GM19351 (cell line): ENCODE measurements around the gene CYP27B1.

Source experiments
- ATAC-seq: cut with Tn5 transposase; IDR thresholded peaks from one replicate; pipeline ENCODE4 v1.9.1; 2021; ENCODE audit warnings: mild to moderate bottlenecking, moderate library complexity; ENCODE audit not compliant: unreplicated experiment

CYP27B1 gene, protein sequence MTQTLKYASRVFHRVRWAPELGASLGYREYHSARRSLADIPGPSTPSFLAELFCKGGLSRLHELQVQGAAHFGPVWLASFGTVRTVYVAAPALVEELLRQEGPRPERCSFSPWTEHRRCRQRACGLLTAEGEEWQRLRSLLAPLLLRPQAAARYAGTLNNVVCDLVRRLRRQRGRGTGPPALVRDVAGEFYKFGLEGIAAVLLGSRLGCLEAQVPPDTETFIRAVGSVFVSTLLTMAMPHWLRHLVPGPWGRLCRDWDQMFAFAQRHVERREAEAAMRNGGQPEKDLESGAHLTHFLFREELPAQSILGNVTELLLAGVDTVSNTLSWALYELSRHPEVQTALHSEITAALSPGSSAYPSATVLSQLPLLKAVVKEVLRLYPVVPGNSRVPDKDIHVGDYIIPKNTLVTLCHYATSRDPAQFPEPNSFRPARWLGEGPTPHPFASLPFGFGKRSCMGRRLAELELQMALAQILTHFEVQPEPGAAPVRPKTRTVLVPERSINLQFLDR

GRCh38 chr12:57766464-57767304 lies at the start of gene CYP27B1:
Gene CYP27B1 (minus strand): TSS chr12:57767078. CDS start chr12:57767041, 37 bp downstream.
- no peak for ATAC-seq

DNA sequence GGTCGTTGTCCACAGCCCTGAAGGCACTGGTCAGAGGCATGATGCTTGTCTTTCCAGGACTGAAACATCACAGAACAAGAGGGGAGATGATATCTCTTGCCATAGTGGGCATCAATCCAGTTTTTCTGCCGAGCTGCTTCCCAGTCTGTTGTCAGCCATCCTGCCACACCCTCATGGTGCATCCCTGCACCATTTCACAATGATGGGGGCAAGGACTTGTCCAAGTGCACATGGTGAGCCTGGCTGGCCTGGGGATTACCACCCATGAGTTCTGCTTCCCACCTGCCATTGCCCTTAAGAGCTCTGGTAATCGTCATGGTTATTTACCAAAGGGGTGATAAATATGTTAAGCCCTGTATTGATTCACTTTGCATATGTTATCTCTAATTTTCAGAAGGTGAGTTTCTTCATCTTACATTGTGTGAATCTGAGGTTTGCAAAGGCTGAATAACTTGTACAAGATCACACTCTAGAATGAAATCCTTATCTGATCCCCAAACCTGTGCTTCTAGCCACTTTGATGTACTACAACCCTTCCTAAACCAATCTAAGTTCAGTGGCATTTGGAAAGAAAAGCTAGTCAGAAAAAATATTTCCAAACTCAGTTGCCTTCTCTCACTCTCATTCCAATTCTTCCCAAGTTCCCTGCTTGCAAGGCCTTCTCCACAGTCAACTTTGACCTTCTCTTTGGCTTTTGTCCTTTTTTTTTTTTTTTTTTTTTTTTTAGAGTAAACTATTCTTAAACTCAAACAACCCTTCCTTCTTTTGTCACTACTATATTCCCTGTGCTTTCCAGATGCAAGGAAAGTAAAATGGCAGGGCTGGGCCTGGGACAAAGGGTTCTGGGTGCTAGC lies 49.4 kb upstream of the CYP27B1 start:
- no peak for ATAC-seq

- no peak for ATAC-seq
These were observed 48.5 kb upstream of the CYP27B1 start for GRCh38 chr12:57815177-57816000.

GRCh38 chr12:57813971-57814772 lies 47.3 kb upstream of the CYP27B1 start:
- no peak for ATAC-seq

DNA sequence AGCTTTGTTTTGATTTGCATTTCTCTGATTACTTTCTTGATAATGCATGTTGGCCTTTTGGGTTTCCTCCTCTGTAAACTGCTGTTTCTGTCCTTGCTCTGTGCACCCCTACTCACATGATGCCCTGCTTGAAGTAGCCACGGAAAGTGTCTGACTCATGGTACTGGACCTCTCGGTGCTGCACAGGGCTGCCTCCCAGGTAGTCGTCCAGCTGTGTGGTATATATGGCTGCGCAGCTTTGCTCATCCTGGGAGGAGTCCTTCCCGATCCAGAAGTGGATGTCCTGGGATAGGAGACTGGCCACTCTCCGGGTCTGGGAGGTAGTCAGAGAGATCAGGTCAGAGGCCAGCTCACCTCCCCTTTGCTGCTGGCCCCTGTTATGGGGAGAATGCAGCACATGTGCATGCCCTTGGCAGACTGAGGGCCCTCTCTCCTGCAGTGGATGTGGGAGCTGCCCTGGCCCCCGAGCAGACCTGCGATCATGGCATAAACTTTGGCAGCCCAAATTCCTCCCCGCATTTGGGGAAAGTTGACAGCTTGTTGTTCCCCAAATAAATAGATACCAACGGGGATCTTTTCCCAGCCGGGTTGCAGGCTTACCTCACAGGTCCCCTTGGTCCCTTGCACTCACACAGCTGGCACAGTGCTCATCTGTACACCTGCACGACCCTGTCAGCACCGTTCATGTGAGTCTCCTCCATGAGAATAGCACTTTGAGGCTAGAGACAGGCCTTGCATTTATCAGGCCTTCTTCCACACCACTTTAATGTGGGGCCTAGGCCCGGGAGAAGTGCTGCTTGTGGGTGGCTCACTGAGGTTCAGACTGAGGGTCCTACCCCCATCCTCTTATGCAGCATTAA lies 46.5 kb upstream of the CYP27B1 start:
- ATAC-seq: no peak

DNA sequence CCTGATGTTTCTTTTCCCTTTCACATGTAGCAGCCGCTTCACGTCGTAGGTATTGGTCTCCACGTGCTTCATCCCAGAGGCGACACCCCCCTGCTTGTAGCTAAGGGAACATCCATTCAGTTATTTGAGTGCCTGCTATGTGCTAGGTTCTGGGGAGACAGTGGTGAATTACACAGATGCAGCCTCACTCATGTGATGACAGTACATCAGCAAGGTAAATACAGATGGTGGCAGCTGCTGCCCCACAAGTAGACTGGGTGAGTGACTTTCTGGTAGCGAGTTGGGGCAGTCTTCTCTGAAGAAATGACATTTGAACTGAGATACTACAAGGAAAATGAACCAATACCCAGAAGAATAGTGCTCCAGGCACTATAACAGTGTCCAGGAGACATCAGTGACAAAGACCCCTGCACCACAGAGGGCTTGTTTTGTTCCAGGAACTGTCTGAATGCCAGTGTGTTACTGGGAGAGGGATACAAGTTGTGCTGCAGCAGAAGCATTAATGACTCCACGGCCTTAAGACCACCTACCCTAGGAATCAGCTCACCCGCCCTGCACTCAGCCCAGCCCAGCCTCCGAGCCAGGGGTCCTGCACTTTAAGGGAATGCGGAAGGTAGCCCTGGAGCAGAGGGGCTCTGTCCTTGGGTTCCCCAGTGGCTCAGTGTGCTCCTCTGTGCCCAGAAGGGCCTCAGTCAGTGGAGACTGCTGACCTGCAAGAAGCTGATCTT lies 44.3 kb upstream of the CYP27B1 start:
- ATAC-seq: no peak

DNA sequence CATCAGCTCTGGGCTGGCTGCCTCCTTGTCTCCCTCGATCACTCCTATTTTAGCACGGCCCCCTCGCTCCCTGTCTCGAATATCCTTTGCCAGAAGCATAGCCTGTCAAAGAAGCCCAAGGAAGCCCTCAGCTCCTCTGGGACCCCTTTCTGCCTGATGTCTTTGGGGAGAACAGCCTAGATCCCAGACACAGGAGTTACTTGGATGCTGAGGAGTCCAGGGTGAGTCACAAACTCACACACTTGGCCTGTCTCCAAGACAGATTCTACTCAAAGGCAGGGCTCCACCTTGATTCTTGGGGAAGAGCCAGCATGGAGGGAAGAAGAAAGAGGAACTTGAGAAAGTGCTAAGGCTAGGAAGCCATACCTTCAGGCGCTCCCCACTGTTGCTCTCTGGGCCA lies 43.6 kb upstream of the CYP27B1 start:
- no peak for ATAC-seq

DNA sequence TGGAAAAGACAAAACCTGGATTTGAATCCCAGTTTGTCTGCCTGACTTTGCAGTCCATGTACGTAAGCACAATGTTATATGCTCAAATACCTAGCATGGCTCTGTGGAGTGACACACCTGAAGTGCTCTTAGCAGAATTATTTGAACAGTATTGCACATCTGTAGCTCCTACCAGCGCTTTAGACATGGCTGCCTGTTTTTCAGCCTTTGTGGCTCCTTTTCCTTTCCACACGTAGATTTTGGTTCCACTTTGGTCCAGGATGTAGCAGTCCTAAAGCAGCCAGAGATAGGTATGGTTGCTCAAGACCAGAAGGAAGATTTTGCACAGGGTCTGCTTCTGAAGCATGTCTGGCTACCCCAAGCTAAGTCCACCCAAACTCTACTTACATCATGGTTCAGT lies 42.5 kb upstream of the CYP27B1 start:
- no peak for ATAC-seq

GRCh38 chr12:57808351-57808750 lies 41.5 kb upstream of the CYP27B1 start:
- ATAC-seq: no peak

- no peak for ATAC-seq
These were observed 40.4 kb upstream of the CYP27B1 start for GRCh38 chr12:57807285-57807684.

GRCh38 chr12:57806677-57807076 lies 39.8 kb upstream of the CYP27B1 start:
- ATAC-seq: no peak

DNA sequence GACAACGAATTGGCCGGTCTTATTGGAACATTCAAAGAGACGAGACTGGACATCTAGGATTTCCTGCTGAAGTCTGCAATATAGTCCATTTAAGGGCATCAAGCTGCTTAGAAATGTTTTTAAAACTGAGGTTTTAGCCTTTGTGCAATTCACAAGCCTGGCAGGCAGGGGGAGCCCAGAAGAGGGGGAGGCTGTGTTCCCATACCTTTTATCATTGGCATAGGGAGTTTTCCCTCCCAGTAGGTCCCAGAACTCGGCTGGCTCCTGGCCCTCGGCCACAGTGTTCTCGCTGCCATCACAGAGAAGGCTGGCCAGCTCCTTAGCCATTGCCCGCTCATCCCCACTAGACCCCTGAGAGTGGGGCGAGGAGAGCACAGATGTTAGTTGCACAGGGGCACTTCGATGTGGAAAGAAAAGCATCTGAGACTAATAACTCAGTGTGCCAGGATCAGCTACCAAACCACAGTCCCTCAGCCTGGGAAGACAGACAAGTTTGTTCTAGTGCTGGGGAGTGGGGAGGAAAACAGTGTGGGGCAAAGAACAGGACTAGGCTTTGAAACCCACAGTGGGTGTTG lies 36.5 kb upstream of the CYP27B1 start:
- ATAC-seq: no peak

- ATAC-seq: no peak
These were observed 35.7 kb upstream of the CYP27B1 start for GRCh38 chr12:57802607-57803006.

DNA sequence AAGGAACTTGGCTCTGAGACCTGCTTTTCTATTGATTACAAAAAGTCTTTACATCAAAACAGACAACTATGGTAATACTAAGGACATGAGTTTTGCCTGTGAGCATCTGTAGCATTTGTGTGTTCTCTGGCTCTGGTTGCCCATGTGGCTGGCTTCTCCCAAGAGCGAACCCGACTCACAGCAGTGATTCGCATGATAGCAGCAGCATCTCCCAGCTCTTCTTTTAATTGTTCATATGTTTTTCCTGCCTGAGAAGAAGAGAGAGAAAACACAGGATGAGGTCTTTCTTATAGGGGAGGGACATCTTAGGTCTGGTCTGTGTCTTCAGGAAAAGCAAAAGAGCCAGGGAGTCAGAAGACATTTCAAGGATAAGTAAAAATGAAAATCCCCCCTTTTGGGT lies 34.1 kb upstream of the CYP27B1 start:
- ATAC-seq: no peak

DNA sequence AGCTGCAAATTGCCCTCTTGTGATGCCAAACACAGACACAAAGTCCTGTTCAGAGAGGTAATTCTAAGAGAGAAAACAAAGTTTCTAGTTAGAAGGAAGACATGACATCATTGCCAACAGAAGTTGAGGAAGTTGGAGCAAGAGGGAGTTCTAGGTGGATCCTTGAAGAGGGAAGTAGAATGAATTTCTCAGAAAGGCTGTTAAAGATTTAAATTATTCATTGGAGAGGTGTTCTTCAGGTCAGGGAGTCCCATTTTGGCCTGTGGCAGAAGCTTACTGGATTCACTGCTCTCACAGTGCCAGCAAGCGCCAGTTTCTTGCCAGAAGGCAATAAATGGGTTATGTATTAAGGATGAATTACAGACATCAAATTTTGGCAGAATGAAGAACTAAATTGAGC lies 31.1 kb upstream of the CYP27B1 start:
- no peak for ATAC-seq

DNA sequence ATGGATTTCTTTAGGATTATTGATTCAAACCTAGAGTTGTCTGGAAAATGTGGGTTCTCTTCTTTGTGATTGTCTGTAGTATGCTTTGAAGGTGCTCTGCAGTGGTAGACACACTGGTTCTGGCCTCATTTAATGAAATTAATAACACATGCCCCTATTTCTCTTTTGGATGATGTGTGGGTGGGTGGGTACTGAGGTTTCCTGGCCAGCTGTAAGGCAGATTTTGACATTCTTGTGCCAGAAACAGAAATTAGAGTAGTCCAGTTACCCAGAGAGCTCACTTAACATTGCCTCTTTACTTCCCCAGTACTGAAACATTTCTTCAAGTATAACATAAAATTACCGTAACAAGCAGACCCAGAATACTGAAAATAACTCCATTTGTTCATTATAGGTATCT lies 30.1 kb upstream of the CYP27B1 start:
- ATAC-seq: no peak

DNA sequence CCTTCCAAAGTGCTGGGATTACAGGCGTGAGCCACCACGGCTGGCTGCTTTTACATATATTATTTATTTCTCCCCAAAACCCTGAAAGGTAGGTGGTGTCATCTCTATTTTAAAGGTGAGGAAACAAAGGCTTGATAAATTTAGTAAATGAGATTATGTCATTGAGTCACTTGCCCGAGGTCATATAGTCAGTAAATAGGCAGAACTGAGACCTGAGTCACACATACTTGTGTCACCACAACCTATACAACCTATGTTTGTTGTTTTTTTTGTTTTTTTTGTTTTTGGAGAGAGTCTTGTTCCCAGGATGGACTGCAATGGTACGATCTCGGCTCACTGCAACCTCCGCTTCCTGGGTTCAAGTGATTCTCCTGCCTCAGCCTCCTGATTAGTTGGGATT lies 28.5 kb upstream of the CYP27B1 start:
- ATAC-seq: no peak
